MG63 (cell line): ENCODE results near the gene BEST1. TPM values are rescaled to one million over a fixed set of nuclear protein-coding genes. Genes with fewer than 3 reads are reported as not detected.

ENCODE experiments used
- DNase-seq: peaks from one replicate; pipeline ENCODE4 v3.0.0-alpha.2; 2020
- H3K27me3 ChIP-seq: fragments of 250-450 bp; sonication (Bioruptor Pico); 2 replicates; pipeline ENCODE4 v1.5.1; 2020; ENCODE audit warnings: mild to moderate bottlenecking, moderate library complexity
- H3K36me3 ChIP-seq: fragments of 250-450 bp; sonication (Bioruptor Pico); 2 replicates; pipeline ENCODE4 v1.5.1; 2020; ENCODE audit warnings: mild to moderate bottlenecking, moderate library complexity
- H3K4me3 ChIP-seq: fragments of 250-450 bp; sonication (Bioruptor Pico); 2 replicates; pipeline ENCODE4 v1.5.1; 2020; ENCODE audit warnings: mild to moderate bottlenecking, moderate library complexity
- H3K9me3 ChIP-seq: fragments of 250-450 bp; sonication (Bioruptor Pico); 2 replicates; pipeline ENCODE4 v1.5.1; 2020; ENCODE audit warnings: mild to moderate bottlenecking, moderate library complexity
- total RNA-seq: library from RNA; depleted of rRNA; stranded (reverse); fragments of >200 nt; shearing (Covaris generic); gene quantifications from 2 replicates; pipeline ENCODE4 v1.2.3, GENCODE V29; 2014; ENCODE audit warnings: low replicate concordance

BEST1 gene
- total RNA-seq, 1 experiment from 2014 or later, result not detected

- H3K27me3 ChIP-seq, result no peaks in the 10 kb centered on the region
Observed at GRCh38 chr11:61912991-61913698, 37.0 kb upstream of the BEST1 start.

DNA sequence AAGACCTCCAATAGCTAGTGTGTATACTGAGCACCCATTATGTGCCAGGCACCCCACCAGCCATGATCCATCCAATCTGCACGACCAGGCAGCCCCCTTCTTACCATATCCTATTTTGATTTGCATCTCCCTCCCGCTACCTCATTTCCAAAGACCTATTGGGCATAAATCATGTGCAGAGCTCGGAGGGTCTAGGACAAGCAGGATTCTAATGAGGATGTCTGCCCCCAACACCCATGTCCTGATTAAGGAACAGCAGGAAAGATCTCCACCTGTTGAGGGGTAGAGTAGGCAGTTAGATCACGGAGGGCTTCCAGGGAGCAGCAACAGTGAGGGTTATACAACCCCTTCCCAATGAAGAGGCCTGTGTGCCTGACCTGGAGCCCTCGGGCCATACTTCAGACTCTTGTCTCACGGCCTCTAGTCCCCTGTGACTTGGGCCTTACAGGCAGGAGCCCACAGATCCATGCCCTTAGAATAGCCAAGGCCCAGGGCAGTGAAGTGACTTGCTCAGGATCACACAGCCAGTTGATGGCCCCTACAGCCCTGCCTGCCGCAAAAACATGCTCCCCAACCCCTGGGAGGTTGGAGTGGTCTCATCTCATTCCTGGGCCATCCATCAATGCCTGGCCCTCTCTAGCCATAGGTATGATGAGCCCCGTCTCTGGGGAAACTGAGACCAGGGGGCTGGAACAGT, 36.3 kb upstream of the BEST1 start:
- Histone ChIP-seq H3K27me3 (no peaks in the 10 kb centered on the region), H3K4me3 (no peak overlapping the region), H3K36me3 (no peaks in the 10 kb centered on the region), H3K9me3 (no peaks in the 10 kb centered on the region)
- DNase-seq, result no peak

More at GRCh38 chr11:61912991-61913698, 37.0 kb upstream of the BEST1 start:
- H3K4me3 ChIP-seq, result no peak overlapping the region
- H3K36me3 ChIP-seq, result no peaks in the 10 kb centered on the region
- no peaks in the 10 kb centered on the region for H3K9me3 ChIP-seq
- DNase-seq, result no peak

DNA sequence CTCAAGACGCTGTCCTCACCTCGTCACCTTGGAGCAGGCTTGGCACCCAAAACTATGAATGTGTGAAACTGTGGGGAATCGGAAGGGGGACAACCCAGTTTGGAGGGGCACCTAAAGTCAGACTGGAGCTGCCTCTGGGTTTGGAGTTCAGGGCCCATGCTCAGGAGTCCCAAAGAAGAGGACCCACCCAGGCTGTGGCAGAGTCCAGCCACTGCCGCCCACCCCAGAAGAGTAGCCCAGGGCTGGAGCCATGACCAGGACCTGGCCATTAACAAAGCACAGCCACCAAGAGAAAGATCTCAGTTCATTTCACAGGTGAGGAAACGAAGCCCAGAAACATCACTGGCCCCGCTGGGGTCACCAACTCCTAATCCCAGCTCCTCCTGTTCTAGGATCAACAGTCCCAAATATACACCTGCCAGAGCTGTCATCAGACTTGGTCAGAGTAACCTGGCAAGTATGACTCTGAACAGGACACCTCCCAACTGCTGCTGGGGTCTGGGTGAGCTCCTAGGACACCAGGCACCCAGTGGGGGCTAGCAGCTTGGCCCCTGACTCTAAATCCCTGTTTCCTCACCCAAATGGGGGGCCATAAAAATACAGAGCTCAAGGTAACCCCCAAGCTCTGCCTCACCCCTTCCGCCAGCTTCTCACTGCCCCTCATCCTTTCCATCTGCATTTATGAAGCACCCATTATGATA, 35.5 kb upstream of the BEST1 start:
- no peaks in the 10 kb centered on the region for H3K36me3 ChIP-seq
- H3K4me3 ChIP-seq, result no peak overlapping the region
- no peaks in the 10 kb centered on the region for H3K9me3 ChIP-seq
- no peaks in the 10 kb centered on the region for H3K27me3 ChIP-seq
- no peak for DNase-seq

- peak overlapping the region; percentile 49 for H3K4me3 ChIP-seq
- no peaks in the 10 kb centered on the region for H3K36me3 ChIP-seq
- H3K9me3 ChIP-seq, result no peaks in the 10 kb centered on the region
- no peak for DNase-seq
- no peaks in the 10 kb centered on the region for H3K27me3 ChIP-seq
Observed at GRCh38 chr11:61916737-61917333, 33.3 kb upstream of the BEST1 start.

DNA sequence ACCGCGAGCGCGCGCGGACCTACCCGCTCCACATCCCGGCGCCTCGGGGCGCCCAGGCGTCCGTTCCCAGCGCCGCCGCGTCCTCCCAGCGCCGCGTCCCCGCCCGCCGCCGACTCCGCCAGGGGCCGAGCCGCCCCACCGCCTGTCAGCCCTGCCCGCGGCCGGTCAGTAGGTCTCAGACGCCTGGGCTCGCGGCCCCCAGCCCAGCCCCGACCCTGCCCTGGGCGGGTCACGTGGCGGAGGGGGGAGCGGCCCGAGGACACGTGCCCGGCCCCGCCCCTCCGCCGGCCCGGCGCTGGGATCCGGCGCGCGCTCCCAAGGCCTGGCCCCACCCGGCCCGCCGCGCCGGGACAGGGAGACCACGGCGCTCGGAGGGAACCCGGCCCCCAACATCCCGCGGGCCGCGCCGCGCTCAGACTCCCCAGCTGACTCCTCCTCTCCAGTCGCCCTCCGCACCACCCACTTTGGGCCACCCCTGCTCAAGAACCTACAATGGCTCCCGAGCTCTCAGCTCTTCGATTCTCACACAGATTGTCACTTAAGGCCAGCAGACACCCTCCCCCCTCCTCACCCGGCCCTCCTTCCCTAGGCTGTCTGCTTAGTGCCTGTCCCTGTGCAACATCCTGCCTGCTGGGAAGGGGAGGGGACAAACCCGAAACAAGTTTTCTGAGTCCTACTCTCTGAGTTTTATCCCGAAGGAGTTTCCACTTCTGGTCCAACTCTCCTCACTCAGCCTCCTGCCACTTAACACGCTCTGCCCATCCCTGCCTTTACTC, 32.6 kb upstream of the BEST1 start, which contains the start of gene RAB3IL1:
Gene RAB3IL1 (minus strand): TSS at position 233 of the 776 bp plus-strand sequence. CDS start 199 bp downstream, at position 34.
- no peaks in the 10 kb centered on the region for H3K9me3 ChIP-seq
- H3K36me3 ChIP-seq, result no peaks in the 10 kb centered on the region
- peak within 1 kb of the TSS; percentile 49 for H3K4me3 ChIP-seq
- peak; percentile 61 for DNase-seq
- no peaks in the 10 kb centered on the region for H3K27me3 ChIP-seq

GRCh38 chr11:61918251-61918937, 31.8 kb upstream of the BEST1 start:
- no peak for DNase-seq
- Histone ChIP-seq H3K4me3 (peak overlapping the region; percentile 49), H3K36me3 (no peaks in the 10 kb centered on the region), H3K27me3 (no peaks in the 10 kb centered on the region), H3K9me3 (no peaks in the 10 kb centered on the region)

DNA sequence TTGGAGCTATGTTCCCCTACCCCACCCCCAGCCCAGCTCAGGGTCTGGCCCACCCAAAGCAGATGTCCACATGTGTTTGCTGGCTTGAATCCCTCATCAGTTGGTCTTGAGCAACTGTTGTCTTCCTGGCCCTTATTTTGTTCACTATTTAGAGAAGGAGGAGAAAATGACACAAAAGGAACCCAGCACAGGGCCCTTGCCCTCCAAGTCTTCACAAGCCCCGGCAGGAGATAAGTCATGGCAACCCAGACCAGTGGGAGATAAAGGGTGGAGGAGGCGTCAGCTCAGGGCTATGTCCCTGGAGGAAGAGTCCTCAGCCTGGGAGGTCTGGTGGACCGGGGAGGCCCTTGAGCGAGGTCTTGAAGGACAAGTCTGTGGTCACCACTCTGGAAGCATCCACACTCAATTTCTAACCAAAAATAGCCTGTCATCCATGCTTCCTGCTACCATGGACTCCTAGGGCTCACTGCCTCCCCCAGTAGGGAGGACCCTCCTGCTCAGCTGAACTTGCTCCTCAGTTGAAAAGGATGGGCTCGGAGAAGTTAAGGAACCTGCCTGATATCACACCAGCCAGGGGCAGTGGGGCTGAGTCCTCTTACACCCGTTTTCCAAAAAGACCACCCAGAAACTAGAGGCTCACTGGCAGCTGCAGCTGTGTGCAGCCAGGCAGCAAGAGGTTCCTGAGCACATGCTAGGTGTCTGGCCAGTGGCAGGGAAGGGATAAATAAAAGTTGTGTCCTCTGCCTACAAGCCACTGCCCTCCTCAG, 31.0 kb upstream of the BEST1 start:
- no peak for DNase-seq
- H3K36me3 ChIP-seq, result no peaks in the 10 kb centered on the region
- H3K4me3 ChIP-seq, result no peak overlapping the region
- H3K27me3 ChIP-seq, result no peaks in the 10 kb centered on the region
- H3K9me3 ChIP-seq, result no peaks in the 10 kb centered on the region

- Histone ChIP-seq H3K36me3 (no peaks in the 10 kb centered on the region), H3K4me3 (no peak overlapping the region), H3K9me3 (no peaks in the 10 kb centered on the region), H3K27me3 (no peaks in the 10 kb centered on the region)
- no peak for DNase-seq
Observed at GRCh38 chr11:61919705-61920631, 30.2 kb upstream of the BEST1 start.

- no peak overlapping the region for H3K4me3 ChIP-seq
- no peaks in the 10 kb centered on the region for H3K27me3 ChIP-seq
- no peaks in the 10 kb centered on the region for H3K36me3 ChIP-seq
- H3K9me3 ChIP-seq, result no peaks in the 10 kb centered on the region
- no peak for DNase-seq
Observed at GRCh38 chr11:61921446-61921845, 28.7 kb upstream of the BEST1 start.

- H3K4me3 ChIP-seq, result no peak overlapping the region
- no peaks in the 10 kb centered on the region for H3K27me3 ChIP-seq
- peak; percentile 22 for DNase-seq
- H3K36me3 ChIP-seq, result no peaks in the 10 kb centered on the region
- H3K9me3 ChIP-seq, result no peaks in the 10 kb centered on the region
Observed at GRCh38 chr11:61922539-61922938, 27.6 kb upstream of the BEST1 start.

GRCh38 chr11:61923166-61924063, 26.7 kb upstream of the BEST1 start:
- H3K36me3 ChIP-seq, result no peaks in the 10 kb centered on the region
- DNase-seq, result peak; percentile 19
- H3K9me3 ChIP-seq, result no peaks in the 10 kb centered on the region
- no peak overlapping the region for H3K4me3 ChIP-seq
- H3K27me3 ChIP-seq, result no peaks in the 10 kb centered on the region

GRCh38 chr11:61924064-61924455, 26.1 kb upstream of the BEST1 start:
- H3K27me3 ChIP-seq, result no peaks in the 10 kb centered on the region
- no peak overlapping the region for H3K4me3 ChIP-seq
- no peaks in the 10 kb centered on the region for H3K9me3 ChIP-seq
- H3K36me3 ChIP-seq, result no peaks in the 10 kb centered on the region
- no peak for DNase-seq

DNA sequence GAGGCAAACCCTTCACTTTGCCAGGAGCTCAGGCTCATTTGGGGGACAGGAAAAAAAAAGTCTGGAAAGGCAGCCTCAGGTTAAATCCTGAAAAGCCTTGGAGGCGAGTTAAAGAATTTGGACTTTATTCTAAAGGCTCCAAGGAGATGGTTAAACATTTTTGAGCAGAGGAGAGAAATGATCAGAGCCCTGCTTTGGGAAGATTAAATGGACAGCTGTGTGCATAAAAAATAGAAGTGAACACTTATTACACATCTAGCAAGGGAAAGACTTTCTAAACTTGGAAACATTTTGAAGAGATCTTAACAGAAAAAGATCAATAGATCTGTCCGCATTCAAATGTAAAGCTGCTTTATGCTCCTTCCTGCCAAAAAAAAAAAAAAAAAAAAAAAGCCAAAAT, 24.4 kb upstream of the BEST1 start:
- no peak for DNase-seq
- Histone ChIP-seq H3K9me3 (no peaks in the 10 kb centered on the region), H3K36me3 (no peaks in the 10 kb centered on the region), H3K4me3 (no peak overlapping the region), H3K27me3 (no peaks in the 10 kb centered on the region)
